Hepatocyte (in vitro differentiated cells): ENCODE data around the gene FOXO3.
"Not testable (repeated sequence)": the region's sequence is repeated elsewhere in the genome, so short reads cannot be mapped to it uniquely, and the experiment has no call there.

ENCODE experiments used
- CTCF ChIP-seq: fragments of 200-600 bp; sonication (generic); IDR thresholded peaks from 2 replicates; pipeline ENCODE4 v1.5.1; 2016; ENCODE audit warnings: antibody characterized with exemption, mild to moderate bottlenecking; ENCODE audit not compliant: poor library complexity
- EZH2 ChIP-seq: fragments of 200-600 bp; sonication (generic); IDR thresholded peaks from 2 replicates; pipeline ENCODE4 v1.6.1; 2016; ENCODE audit warnings: antibody characterized with exemption, mild to moderate bottlenecking, borderline replicate concordance
- EZH2phosphoT487 ChIP-seq: fragments of 200-600 bp; sonication (generic); IDR thresholded peaks from one replicate; pipeline ENCODE4 v1.6.1; 2018; ENCODE audit warnings: antibody characterized with exemption, mild to moderate bottlenecking, low read depth, moderate library complexity; ENCODE audit not compliant: unreplicated experiment, severe bottlenecking

GRCh38 chr6:108681721-108682120 is 121.0 kb downstream of the FOXO3 start:
- not testable (repeated sequence) for TF ChIP-seq CTCF, EZH2, EZH2phosphoT487
